H9 (cell line): ENCODE results near the gene ARPP19. TPM values are rescaled to one million over a fixed set of nuclear protein-coding genes. Genes with fewer than 3 reads are reported as not detected.

Experiments
- DNase-seq: peaks from one replicate; pipeline ENCODE4 v3.0.0-alpha.2; 2017
- H2AFZ ChIP-seq: one replicate; pipeline ENCODE4 v1.6.1; 2013; ENCODE audit warnings: mild to moderate bottlenecking, low read length, control low read depth, moderate library complexity
- H2AK5ac ChIP-seq: 2 replicates; pipeline ENCODE4 v1.6.1; 2013; ENCODE audit warnings: low read length, control low read depth, mixed read lengths; ENCODE audit not compliant: insufficient read length
- H2BK120ac ChIP-seq: one replicate; pipeline ENCODE4 v1.6.1; 2013; ENCODE audit warnings: low read depth, mild to moderate bottlenecking, low read length, control low read depth, inconsistent platforms; ENCODE audit not compliant: poor library complexity, severe bottlenecking
- H2BK12ac ChIP-seq: 2 replicates; pipeline ENCODE4 v1.6.1; 2013; ENCODE audit warnings: low read length, control low read depth, mixed read lengths, low read depth; ENCODE audit not compliant: insufficient read length
- H2BK15ac ChIP-seq: 2 replicates; pipeline ENCODE4 v1.6.1; 2013; ENCODE audit warnings: low read depth, low read length, control low read depth
- H2BK20ac ChIP-seq: one replicate; pipeline ENCODE4 v1.6.1; 2013; ENCODE audit warnings: low read depth, mild to moderate bottlenecking, low read length, control low read depth, inconsistent platforms; ENCODE audit not compliant: poor library complexity, severe bottlenecking
- H2BK5ac ChIP-seq: 2 replicates; pipeline ENCODE4 v1.6.1; 2013; ENCODE audit warnings: low read length, control low read depth, mixed read lengths; ENCODE audit not compliant: insufficient read length
- H3K14ac ChIP-seq: 2 replicates; pipeline ENCODE4 v1.6.1; 2013; ENCODE audit warnings: low read length, control low read depth; ENCODE audit not compliant: insufficient read depth
- H3K18ac ChIP-seq: 2 replicates; pipeline ENCODE4 v1.6.1; 2013; ENCODE audit warnings: low read depth, mild to moderate bottlenecking, mixed read lengths, low read length, control low read depth; ENCODE audit not compliant: insufficient read length
- H3K23ac ChIP-seq: 2 replicates; pipeline ENCODE4 v1.6.1; 2013; ENCODE audit warnings: low read length, control low read depth, mixed read lengths, low read depth; ENCODE audit not compliant: insufficient read length
- H3K23me2 ChIP-seq: 2 replicates; pipeline ENCODE4 v1.6.1; 2013; ENCODE audit warnings: low read depth, mild to moderate bottlenecking, mixed read lengths, low read length, control low read depth; ENCODE audit not compliant: insufficient read length, poor library complexity, severe bottlenecking
- H3K27ac ChIP-seq: 2 replicates; pipeline ENCODE4 v1.5.1; 2013; ENCODE audit warnings: low read length, control low read depth, mixed read lengths, low read depth; ENCODE audit not compliant: insufficient read length
- H3K27me3 ChIP-seq: 2 replicates; pipeline ENCODE4 v1.6.1; 2013; ENCODE audit warnings: low read length, control low read depth, inconsistent platforms; ENCODE audit not compliant: insufficient read depth
- H3K4ac ChIP-seq: 2 replicates; pipeline ENCODE4 v1.6.1; 2013; ENCODE audit warnings: low read depth, mild to moderate bottlenecking, control low read depth, inconsistent platforms, low read length, moderate library complexity
- H3K4me1 ChIP-seq: 2 replicates; pipeline ENCODE4 v1.6.1; 2013; ENCODE audit warnings: low read length, control low read depth, inconsistent platforms; ENCODE audit not compliant: insufficient read depth
- H3K4me2 ChIP-seq: 2 replicates; pipeline ENCODE4 v1.6.1; 2013; ENCODE audit warnings: low read length, control low read depth, mixed read lengths; ENCODE audit not compliant: insufficient read length, insufficient read depth
- H3K56ac ChIP-seq: 2 replicates; pipeline ENCODE4 v1.6.1; 2013; ENCODE audit warnings: low read depth, mild to moderate bottlenecking, mixed read lengths, low read length, control low read depth; ENCODE audit not compliant: insufficient read length
- H3K79me1 ChIP-seq: 2 replicates; pipeline ENCODE4 v1.6.1; 2013; ENCODE audit warnings: low read depth, mild to moderate bottlenecking, moderate library complexity, low read length, control low read depth, inconsistent platforms; ENCODE audit not compliant: insufficient read depth, poor library complexity, severe bottlenecking
- H3K79me2 ChIP-seq: 2 replicates; pipeline ENCODE4 v1.6.1; 2013; ENCODE audit warnings: low read length, control low read depth, inconsistent platforms; ENCODE audit not compliant: insufficient read depth
- H3K9ac ChIP-seq: 2 replicates; pipeline ENCODE4 v1.6.1; 2013; ENCODE audit warnings: low read length, control low read depth, mixed read lengths; ENCODE audit not compliant: insufficient read length; ENCODE audit errors: extremely low read depth
- H3K9me3 ChIP-seq: one replicate; pipeline ENCODE4 v1.6.1; 2013; ENCODE audit warnings: low read depth, low read length, inconsistent platforms; ENCODE audit not compliant: control insufficient read depth
- H3T11ph ChIP-seq: one replicate; pipeline ENCODE4 v1.6.1; 2013; ENCODE audit warnings: mild to moderate bottlenecking, low read length, control low read depth, inconsistent platforms
- H4K20me1 ChIP-seq: one replicate; pipeline ENCODE4 v1.6.1; 2013; ENCODE audit not compliant: control insufficient read depth, insufficient read length, insufficient read depth
- H4K5ac ChIP-seq: 2 replicates; pipeline ENCODE4 v1.6.1; 2013; ENCODE audit warnings: low read depth, mild to moderate bottlenecking, mixed read lengths, low read length, control low read depth; ENCODE audit not compliant: insufficient read length
- H4K8ac ChIP-seq: replicated peaks from 2 replicates; pipeline ENCODE4 v1.6.1; 2013; ENCODE audit warnings: low read length, control low read depth, mixed read lengths, low read depth; ENCODE audit not compliant: insufficient read length
- H4K91ac ChIP-seq: 2 replicates; pipeline ENCODE4 v1.6.1; 2013; ENCODE audit warnings: low read depth, mild to moderate bottlenecking, moderate library complexity, mixed read lengths, low read length, control low read depth; ENCODE audit not compliant: insufficient read length
- H3K27ac Mint-ChIP-seq, 3 experiments: 2 replicates in 2 of 3; 3 replicates in 1 of 3; pipeline ENCODE4 v1.8.0; 2020 to 2021; ENCODE audit warnings: mixed read lengths in 3 of 3, mild to moderate bottlenecking in 1 of 3, moderate library complexity in 1 of 3
- H3K27me3 Mint-ChIP-seq: 2 replicates; pipeline ENCODE4 v1.8.0; 2021; ENCODE audit warnings: low read depth, mild to moderate bottlenecking, moderate library complexity, mixed read lengths
- H3K36me3 Mint-ChIP-seq, 3 experiments: 2 replicates in 2 of 3; 3 replicates in 1 of 3; pipeline ENCODE4 v1.8.0; 2020 to 2021; ENCODE audit warnings: low read depth in 3 of 3, mixed read lengths in 3 of 3; ENCODE audit not compliant: insufficient read depth in 1 of 3
- H3K4me1 Mint-ChIP-seq, 2 experiments: 2 replicates each; pipeline ENCODE4 v1.8.0; 2020; ENCODE audit warnings: mixed read lengths in 2 of 2
- H3K4me3 Mint-ChIP-seq, 2 experiments: 2 replicates in 1 of 2; 3 replicates in 1 of 2; pipeline ENCODE4 v1.8.0; 2020 to 2021; ENCODE audit warnings: mild to moderate bottlenecking in 2 of 2, mixed read lengths in 2 of 2, moderate library complexity in 1 of 2
- H3K9me3 Mint-ChIP-seq, 2 experiments: 2 replicates in 1 of 2; 3 replicates in 1 of 2; pipeline ENCODE4 v1.8.0; 2020; ENCODE audit warnings: mild to moderate bottlenecking in 2 of 2, mixed read lengths in 2 of 2, moderate library complexity in 1 of 2
- CTCF ChIP-seq: fragments of 200-600 bp; sonication (generic); conservative IDR thresholded peaks from 3 replicates; pipeline ENCODE4 v1.8.0; 2021; ENCODE audit warnings: antibody characterized with exemption, mild to moderate bottlenecking
- WGBS: extraction: QIAGEN DNeasy Blood & Tissue Kit; methylation state at CpG from one replicate; pipeline ENCODE4 v1.1.7; 2013; ENCODE audit warnings: missing lambda C conversion rate, low lambda C conversion rate, mixed read lengths; ENCODE audit not compliant: insufficient read length; ENCODE audit errors: extremely low coverage; 5-methylcytosine and 5-hydroxymethylcytosine counted together
- total RNA-seq: library from RNA; stranded (reverse); gene quantifications from 2 replicates; pipeline ENCODE4 v1.2.1, GENCODE V29; 2021

The ARPP19 gene
- total RNA-seq, 1 experiment from 2014 or later = 247 TPM

GRCh38 chr15:52559575-52559974 lies 9.3 kb downstream of the ARPP19 start:
- peaks cover 3% of the 10 kb centered on the region for H3K79me1 ChIP-seq
- no peak overlapping the region for H3K4ac ChIP-seq
- peak overlapping the region; percentile 1 for H3K9ac ChIP-seq
- H4K91ac ChIP-seq = no peak overlapping the region
- no peaks in the 10 kb centered on the region for H3K27me3 ChIP-seq
- H3K56ac ChIP-seq = no peak overlapping the region
- H3K14ac ChIP-seq = no peak overlapping the region
- H2BK12ac ChIP-seq = no peak overlapping the region
- peaks cover 10 to 32% (median 31%) of the 10 kb centered on the region in 3 experiments; a peak in 6 of 7 replicates for H3K36me3 Mint-ChIP-seq
- H3K79me2 ChIP-seq = peaks cover 54% of the 10 kb centered on the region; the same call in 1 of the 2 replicates
- no peak overlapping the region for H3K23ac ChIP-seq
- H2BK15ac ChIP-seq = no peak overlapping the region
- H3K18ac ChIP-seq = no peak overlapping the region
- H3K27ac ChIP-seq = no peak overlapping the region
- no peak overlapping the region for H2BK120ac ChIP-seq
- H4K20me1 ChIP-seq = no peaks in the 10 kb centered on the region
- H2AK5ac ChIP-seq = no peak overlapping the region
- no CpG with 5 or more reads among the region's 2 CpGs for WGBS
- H3K4me2 ChIP-seq = no peak overlapping the region
- no peaks in the 10 kb centered on the region for H3K9me3 ChIP-seq
- H2AFZ ChIP-seq = no peak overlapping the region
- H3K9me3 Mint-ChIP-seq = no peaks in the 10 kb centered on the region
- H4K8ac ChIP-seq = no peak overlapping the region
- DNase-seq = no peak
- no peak overlapping the region for H2BK20ac ChIP-seq
- no peaks in the 10 kb centered on the region for H3K23me2 ChIP-seq
- no peak for TF ChIP-seq CTCF
- no peak overlapping the region for H3T11ph ChIP-seq
- no peak overlapping the region for H4K5ac ChIP-seq
- peaks cover 13 to 23% of the 10 kb centered on the region in 2 experiments for H3K4me1 Mint-ChIP-seq
- no peak overlapping the region for H2BK5ac ChIP-seq
- H3K4me1 ChIP-seq = no peaks in the 10 kb centered on the region
- H3K27ac Mint-ChIP-seq = peak overlapping the region in 2 of 3 experiments; percentile 26 to 88; a peak in 2 of 7 replicates
- H3K27me3 Mint-ChIP-seq = no peaks in the 10 kb centered on the region
- H3K4me3 Mint-ChIP-seq = no peak overlapping the region
